ENCODE data around the gene EPAS1.

The EPAS1 gene

DNA sequence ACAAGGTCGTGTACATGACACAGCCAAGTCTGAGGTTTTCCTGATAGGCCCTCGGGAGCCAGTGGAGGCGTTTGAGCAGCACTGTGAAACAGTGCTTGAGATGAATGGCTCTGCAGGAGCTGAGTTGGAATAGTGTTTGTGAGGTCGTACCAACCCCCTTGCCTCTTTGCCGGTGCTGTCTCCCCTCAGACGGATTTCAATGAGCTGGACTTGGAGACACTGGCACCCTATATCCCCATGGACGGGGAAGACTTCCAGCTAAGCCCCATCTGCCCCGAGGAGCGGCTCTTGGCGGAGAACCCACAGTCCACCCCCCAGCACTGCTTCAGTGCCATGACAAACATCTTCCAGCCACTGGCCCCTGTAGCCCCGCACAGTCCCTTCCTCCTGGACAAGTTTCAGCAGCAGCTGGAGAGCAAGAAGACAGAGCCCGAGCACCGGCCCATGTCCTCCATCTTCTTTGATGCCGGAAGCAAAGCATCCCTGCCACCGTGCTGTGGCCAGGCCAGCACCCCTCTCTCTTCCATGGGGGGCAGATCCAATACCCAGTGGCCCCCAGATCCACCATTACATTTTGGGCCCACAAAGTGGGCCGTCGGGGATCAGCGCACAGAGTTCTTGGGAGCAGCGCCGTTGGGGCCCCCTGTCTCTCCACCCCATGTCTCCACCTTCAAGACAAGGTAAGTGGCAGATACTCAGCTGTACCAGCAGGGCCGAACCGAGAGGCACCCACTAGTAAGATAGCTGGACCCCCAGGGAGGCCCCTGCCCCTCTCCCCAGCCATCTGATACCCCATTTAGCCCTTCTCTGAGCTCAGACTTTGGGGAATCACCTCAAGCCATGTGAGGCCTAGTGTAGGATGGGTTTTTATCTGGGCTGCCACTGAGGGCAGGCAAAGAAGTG lies 83.1 kb downstream of the EPAS1 start:
- no peak for DNase-seq (ENCODE audit: low read depth)
- no peak overlapping the region for H3K4me3 ChIP-seq (replicated peaks; ENCODE audit: low read depth, low read length)
- TF ChIP-seq, protein P1, sequence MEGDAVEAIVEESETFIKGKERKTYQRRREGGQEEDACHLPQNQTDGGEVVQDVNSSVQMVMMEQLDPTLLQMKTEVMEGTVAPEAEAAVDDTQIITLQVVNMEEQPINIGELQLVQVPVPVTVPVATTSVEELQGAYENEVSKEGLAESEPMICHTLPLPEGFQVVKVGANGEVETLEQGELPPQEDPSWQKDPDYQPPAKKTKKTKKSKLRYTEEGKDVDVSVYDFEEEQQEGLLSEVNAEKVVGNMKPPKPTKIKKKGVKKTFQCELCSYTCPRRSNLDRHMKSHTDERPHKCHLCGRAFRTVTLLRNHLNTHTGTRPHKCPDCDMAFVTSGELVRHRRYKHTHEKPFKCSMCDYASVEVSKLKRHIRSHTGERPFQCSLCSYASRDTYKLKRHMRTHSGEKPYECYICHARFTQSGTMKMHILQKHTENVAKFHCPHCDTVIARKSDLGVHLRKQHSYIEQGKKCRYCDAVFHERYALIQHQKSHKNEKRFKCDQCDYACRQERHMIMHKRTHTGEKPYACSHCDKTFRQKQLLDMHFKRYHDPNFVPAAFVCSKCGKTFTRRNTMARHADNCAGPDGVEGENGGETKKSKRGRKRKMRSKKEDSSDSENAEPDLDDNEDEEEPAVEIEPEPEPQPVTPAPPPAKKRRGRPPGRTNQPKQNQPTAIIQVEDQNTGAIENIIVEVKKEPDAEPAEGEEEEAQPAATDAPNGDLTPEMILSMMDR (IDR thresholded peaks at IDR 0.05; ENCODE audit: low read length, missing control alignments), result no peak

DNA sequence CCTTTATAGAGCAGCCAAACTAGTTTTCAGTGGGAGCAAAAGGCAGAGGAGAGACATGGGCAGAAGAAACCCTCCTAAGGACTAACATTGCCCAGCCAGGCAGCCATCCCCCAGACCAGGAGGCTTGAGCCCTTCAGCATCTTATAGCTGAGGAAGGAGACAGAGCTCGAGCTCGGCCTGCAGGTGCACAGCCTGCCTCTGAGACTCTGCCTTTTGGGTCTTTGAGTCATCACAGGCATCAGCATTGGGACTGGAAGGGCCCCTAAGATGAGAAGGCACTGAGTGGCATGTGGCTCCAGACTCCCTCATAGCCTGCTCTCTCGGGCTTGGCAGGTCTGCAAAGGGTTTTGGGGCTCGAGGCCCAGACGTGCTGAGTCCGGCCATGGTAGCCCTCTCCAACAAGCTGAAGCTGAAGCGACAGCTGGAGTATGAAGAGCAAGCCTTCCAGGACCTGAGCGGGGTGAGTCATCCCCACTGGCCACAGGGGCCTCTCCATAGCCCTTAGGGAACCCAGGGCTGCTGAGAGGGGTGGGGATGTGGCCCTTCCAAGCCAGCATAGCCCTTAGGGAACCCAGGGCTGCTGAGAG lies 84.1 kb downstream of the EPAS1 start:
- no peak overlapping the region for H3K4me3 ChIP-seq (replicated peaks; ENCODE audit: low read depth, low read length)
- TF ChIP-seq, protein P1 (IDR thresholded peaks at IDR 0.05; ENCODE audit: low read length, missing control alignments), result no peak
- DNase-seq (ENCODE audit: low read depth), result no peak

DNA sequence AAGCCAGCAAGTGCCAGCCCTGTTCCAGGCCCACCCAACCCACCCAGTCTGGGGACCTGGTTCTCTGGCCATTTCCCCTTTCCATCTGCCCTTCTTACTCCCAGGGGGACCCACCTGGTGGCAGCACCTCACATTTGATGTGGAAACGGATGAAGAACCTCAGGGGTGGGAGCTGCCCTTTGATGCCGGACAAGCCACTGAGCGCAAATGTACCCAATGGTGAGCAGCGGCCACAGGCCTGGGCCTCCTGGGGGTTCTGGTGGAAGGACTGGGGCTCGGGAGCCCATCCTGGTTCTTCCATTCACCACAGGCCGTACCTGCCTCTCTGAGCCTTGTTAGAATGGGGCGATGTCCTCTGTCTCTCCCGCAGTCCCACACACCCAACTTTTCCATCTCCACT lies 84.7 kb downstream of the EPAS1 start:
- H3K4me3 ChIP-seq (replicated peaks; ENCODE audit: low read depth, low read length), result no peak overlapping the region
- TF ChIP-seq, protein P1 (IDR thresholded peaks at IDR 0.05; ENCODE audit: low read length, missing control alignments), result no peak
- DNase-seq (ENCODE audit: low read depth), result no peak

DNA sequence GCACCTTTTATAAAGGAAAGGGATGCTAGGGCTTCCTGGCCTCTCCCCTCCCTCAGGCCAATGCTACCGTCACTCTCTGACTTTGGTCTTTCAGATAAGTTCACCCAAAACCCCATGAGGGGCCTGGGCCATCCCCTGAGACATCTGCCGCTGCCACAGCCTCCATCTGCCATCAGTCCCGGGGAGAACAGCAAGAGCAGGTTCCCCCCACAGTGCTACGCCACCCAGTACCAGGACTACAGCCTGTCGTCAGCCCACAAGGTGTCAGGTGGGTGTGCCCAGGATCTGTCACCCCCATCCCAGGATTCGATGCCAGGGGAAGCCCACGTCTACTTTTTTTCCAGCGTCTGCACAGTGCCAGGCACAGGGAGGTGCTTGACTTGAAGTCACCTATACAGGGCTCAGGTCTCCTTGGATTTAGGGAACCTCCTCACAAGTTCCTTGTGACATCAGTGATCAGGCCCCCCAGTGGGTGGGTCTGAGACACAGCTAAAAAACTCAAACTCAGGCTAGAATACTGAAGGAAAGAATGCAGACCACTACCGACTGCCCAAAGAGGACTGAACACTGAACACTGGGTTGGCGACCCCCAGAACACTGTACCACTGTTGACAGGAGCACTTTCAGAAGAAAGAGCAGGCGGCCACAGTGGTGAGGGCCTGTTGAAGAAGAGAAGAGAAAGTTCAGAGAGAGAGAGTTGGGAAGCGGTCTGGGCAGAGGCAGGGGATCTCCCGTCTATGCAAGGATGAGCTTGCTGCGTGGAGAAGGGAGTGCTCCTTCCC lies 85.3 kb downstream of the EPAS1 start:
- DNase-seq (ENCODE audit: low read depth), result no peak
- TF ChIP-seq, protein P1 (IDR thresholded peaks at IDR 0.05; ENCODE audit: low read length, missing control alignments), result no peak
- no peak overlapping the region for H3K4me3 ChIP-seq (replicated peaks; ENCODE audit: low read depth, low read length)

DNA sequence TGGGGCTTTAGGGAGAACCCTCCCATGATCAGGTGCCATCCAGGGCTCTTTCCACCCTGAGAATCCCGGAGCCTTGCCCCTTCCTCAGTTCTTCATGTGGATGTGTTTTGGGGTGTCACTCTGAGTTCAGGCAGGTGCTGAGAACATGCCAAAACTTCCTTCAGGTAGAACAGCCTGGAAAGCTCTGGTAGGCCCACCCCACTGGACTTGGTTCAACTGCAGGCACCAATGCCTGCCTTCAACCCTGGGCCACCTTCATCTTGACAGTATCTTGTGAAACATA lies 85.8 kb downstream of the EPAS1 start:
- H3K4me3 ChIP-seq (replicated peaks; ENCODE audit: low read depth, low read length), result no peak overlapping the region
- TF ChIP-seq, protein P1 (IDR thresholded peaks at IDR 0.05; ENCODE audit: low read length, missing control alignments), result no peak
- DNase-seq (ENCODE audit: low read depth), result no peak

DNA sequence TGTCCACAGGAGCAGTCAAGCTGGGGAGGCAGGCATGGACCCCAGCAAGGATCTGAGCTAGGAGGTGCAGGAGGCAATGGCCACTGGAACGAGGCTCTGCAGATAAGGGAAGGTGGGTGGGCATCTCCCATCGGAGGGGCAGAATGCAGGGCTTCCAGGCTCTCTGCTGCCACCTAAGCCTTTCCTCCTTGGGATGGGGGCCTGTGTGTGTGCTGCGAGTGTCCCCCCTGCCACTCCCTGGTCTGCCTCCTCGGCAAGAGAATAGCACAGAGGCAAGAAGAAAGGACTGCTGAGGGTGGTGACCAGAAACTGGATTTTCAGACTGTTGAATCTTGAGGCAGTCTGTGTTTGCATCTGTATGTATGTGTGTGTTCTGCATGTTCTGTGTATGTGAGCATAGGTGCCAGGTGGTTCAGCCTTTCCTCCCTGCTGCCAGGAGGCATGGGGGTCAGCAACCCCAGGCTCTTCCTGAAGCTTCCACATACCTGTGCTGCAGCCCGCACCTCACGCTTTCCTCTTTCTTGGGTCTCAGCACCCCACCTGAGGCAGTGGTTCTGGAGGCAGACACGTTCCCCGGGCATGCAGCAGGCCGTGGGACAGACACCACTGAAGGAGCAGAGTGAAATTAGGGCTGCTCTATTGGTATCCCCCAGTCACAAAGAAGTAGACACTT lies 86.7 kb downstream of the EPAS1 start:
- TF ChIP-seq, protein P1 (IDR thresholded peaks at IDR 0.05; ENCODE audit: low read length, missing control alignments), result no peak

More for the DNA sequence above, 86.7 kb downstream of the EPAS1 start:
- H3K4me3 ChIP-seq (replicated peaks; ENCODE audit: low read depth, low read length), result no peak overlapping the region
- DNase-seq (ENCODE audit: low read depth), result no peak
